Thymus (tissue), 11 donors: ENCODE measurements around the gene ELMO1. TPM values are rescaled to one million over a fixed set of nuclear protein-coding genes. Genes with fewer than 3 reads are reported as not detected.

ENCODE experiments used
- DNase-seq, 9 donors: peaks; one replicate each; pipeline ENCODE4 v3.0.0-alpha.2; 2013; ENCODE audit warnings: low spot score in 9 of 9, low read depth in 6 of 9, missing footprints in 1 of 9
- H3K27ac ChIP-seq, 2 donors: one replicate each; pipeline ENCODE4 v1.5.1; 2013; ENCODE audit warnings: control low read depth in 1 of 2, low read depth in 1 of 2, low read length in 1 of 2, mild to moderate bottlenecking in 1 of 2, moderate library complexity in 1 of 2
- H3K27me3 ChIP-seq, 2 donors: one replicate each; pipeline ENCODE4 v1.5.1; 2013; ENCODE audit warnings: low read length in 1 of 2; ENCODE audit not compliant: control insufficient read depth in 2 of 2, insufficient read depth in 1 of 2
- H3K36me3 ChIP-seq, 2 donors: one replicate each; pipeline ENCODE4 v1.5.1; 2013; ENCODE audit warnings: low read length in 1 of 2, mild to moderate bottlenecking in 1 of 2, moderate library complexity in 1 of 2; ENCODE audit not compliant: control insufficient read depth in 2 of 2, insufficient read depth in 2 of 2
- H3K4me1 ChIP-seq, 2 donors: one replicate each; pipeline ENCODE4 v1.5.1; 2013; ENCODE audit warnings: low read length in 2 of 2; ENCODE audit not compliant: control insufficient read depth in 2 of 2, insufficient read depth in 2 of 2
- H3K4me3 ChIP-seq, 2 donors: one replicate each; pipeline ENCODE4 v1.5.1; 2013; ENCODE audit warnings: low read length in 2 of 2, control low read depth in 1 of 2, mild to moderate bottlenecking in 1 of 2
- H3K9me3 ChIP-seq, 2 donors: one replicate each; pipeline ENCODE4 v1.5.1; 2013; ENCODE audit warnings: low read length in 1 of 2, mild to moderate bottlenecking in 1 of 2; ENCODE audit not compliant: control insufficient read depth in 2 of 2, insufficient read depth in 1 of 2
- WGBS: extraction: QIAGEN DNeasy Blood & Tissue Kit; methylation state at CpG from one replicate; pipeline ENCODE4 v1.1.7; 2013; 5-methylcytosine and 5-hydroxymethylcytosine counted together
- polyA plus RNA-seq: library from polyadenylated mRNA; stranded (reverse); fragments of 200-250 nt; gene quantifications from one replicate; pipeline ENCODE4 v1.2.3, GENCODE V29; 2013
- total RNA-seq: library from RNA; stranded (reverse); fragments of 120-200 nt; gene quantifications from one replicate; pipeline ENCODE4 v1.2.4, GENCODE V29; 2013
- donor health status: healthy.

Gene ELMO1
- total and polyA plus RNA-seq, 2 donors = 18.7 to 22.5 TPM

DNA sequence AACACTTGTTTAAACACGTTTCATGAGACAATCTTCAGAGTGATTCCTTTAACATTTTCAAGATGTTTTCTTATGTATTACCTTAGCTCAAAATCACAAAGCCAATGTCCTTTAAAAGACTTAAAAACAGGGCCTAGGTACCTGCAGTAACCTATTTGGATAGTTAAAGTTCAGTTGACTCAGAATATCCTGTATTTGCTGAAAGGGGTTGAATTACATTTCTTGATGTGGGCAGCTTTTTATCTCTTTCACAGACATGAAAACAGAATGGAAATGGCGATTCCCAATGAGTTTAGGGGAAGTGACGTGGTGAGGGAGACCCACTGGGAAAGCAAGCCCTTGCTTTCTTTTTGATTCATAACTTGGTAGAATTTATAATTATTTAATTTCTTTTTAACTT is 400.0 kb downstream of the ELMO1 start:
- DNase-seq = no peak
- 91% methylated on average over 3 of the region's 3 CpGs for WGBS
- Histone ChIP-seq H3K36me3 (no peaks in the 10 kb centered on the region), H3K4me3 (no peak overlapping the region), H3K4me1 (no peaks in the 10 kb centered on the region), H3K9me3 (no peaks in the 10 kb centered on the region), H3K27ac (no peak overlapping the region), H3K27me3 (no peaks in the 10 kb centered on the region)

DNA sequence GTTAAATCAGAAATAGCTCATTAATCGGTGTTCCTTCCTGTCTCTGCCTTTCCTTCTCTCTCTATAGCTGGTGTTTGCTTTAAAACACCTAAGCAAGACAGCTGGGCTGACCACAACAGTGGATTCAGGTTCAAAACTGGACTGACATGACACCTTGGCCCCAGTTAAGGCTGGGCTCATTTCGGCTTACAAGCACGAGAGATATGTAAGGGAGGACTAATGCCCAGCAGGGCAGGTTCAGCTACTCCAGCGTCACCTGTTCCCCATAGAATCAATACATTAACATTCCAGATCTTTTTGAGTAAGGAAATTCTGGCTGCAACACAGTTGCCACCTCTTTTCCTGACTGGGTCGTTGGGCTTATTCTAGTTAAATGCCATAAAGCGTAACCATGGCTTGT is 401.4 kb downstream of the ELMO1 start:
- no peak overlapping the region for H3K27ac ChIP-seq
- 96% methylated on average over 6 of the region's 6 CpGs for WGBS
- no peaks in the 10 kb centered on the region for H3K9me3 ChIP-seq
- H3K4me3 ChIP-seq = no peak overlapping the region
- DNase-seq = no peak
- no peaks in the 10 kb centered on the region for H3K36me3 ChIP-seq
- no peaks in the 10 kb centered on the region for H3K4me1 ChIP-seq
- no peaks in the 10 kb centered on the region for H3K27me3 ChIP-seq

DNA sequence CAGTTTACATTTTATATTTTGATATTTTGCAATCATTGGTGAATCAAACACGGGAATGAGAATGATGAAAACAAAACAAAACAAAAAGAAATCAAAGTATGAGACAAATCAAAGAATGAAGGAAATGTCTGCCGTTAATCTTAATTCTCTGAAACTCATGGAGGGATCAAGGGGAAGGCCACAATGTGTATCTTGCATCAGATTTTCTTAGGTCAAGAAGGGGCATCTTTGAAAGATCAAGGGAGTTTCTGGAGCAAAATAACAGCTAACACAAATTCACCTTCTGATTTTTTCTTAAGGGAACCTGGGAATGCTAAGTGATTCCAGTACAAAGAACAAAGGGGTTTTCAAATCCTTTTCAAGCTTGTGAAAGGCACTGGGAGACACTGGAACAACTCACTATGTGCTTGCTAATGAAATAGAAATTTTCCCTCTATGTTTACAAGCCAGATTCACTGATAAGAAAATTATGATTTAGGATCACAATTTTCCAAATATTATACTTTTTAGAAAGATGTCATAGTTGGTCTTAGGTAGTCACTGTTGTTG is 402.1 kb downstream of the ELMO1 start:
- Histone ChIP-seq H3K36me3 (no peaks in the 10 kb centered on the region), H3K27me3 (no peaks in the 10 kb centered on the region), H3K9me3 (no peaks in the 10 kb centered on the region), H3K4me1 (no peaks in the 10 kb centered on the region), H3K27ac (no peak overlapping the region), H3K4me3 (no peak overlapping the region)
- DNase-seq = no peak
- WGBS = 93% methylated on average over 2 of the region's 2 CpGs

DNA sequence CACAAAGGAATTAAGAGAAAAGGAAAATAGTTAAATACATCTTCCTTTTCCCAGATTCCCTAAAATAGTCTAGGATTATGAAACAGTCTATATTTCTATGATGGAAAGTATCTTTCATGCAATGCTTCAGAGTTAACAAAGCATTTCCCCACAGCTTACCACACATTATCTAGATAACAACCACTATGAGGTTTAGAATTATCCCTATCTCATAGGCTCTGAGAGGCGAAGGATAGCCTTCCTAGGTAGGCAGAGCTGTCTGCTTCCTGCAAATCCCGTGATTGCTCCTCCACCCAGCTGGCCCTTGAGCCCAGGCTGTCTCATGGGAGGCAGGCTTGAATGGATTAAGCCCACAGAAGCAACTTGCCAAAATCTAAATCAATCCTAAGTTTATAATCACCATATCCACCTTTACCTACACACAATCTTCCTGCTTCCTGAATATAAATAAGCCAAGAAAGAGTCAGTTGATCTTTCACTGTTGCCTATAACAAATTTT is 402.9 kb downstream of the ELMO1 start:
- Histone ChIP-seq H3K4me1 (no peaks in the 10 kb centered on the region), H3K27ac (no peak overlapping the region), H3K36me3 (no peaks in the 10 kb centered on the region), H3K27me3 (no peaks in the 10 kb centered on the region), H3K9me3 (no peaks in the 10 kb centered on the region), H3K4me3 (no peak overlapping the region)
- DNase-seq = no peak
- 36% methylated on average over 2 of the region's 2 CpGs for whole genome bisulfite sequencing

DNA sequence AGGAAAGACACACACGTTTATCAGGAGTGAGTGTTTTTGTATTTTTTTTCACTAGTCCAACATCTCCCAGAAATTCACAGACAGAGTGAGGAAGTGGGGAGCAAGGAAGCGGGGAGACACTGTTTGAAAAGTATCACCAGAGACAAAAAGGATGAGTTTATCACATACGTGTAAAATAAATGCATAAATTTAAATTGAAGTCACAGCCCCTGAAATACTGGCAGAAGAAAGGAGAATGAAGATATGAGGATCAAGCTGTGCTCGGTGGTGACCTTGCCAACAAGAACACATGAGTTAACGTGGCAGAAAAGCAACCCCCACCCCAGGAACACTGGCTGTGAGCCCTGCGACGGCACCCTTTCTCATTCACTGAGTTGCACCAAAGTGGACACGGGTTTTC is 407.2 kb downstream of the ELMO1 start:
- Histone ChIP-seq H3K9me3 (peaks cover 0 to 6% of the 10 kb centered on the region in 2 donors), H3K27me3 (no peaks in the 10 kb centered on the region), H3K36me3 (no peaks in the 10 kb centered on the region), H3K27ac (no peak overlapping the region), H3K4me1 (no peaks in the 10 kb centered on the region), H3K4me3 (no peak overlapping the region)
- WGBS = 97% methylated on average over 8 of the region's 8 CpGs
- DNase-seq = no peak

DNA sequence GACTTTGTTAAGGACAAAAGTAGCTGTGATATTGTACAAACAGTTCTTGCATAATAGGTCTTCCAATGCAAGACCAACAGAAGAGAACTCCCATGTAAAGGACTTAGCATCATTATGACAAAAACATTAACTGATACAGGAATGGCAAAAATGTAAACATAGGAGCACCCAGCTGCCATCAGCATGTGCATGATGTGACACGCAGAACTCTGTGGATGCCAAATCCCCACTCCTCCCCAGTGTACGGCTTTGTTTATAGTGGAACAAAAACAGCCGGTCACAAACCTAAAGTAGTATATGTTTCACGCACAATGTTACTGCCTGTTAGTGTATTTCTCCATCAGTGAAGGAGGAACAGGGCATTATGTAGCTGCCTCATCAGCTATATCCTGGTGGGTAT is 408.3 kb downstream of the ELMO1 start:
- no peak for DNase-seq
- Histone ChIP-seq H3K4me3 (no peak overlapping the region), H3K36me3 (no peaks in the 10 kb centered on the region), H3K27ac (no peak overlapping the region), H3K4me1 (no peaks in the 10 kb centered on the region), H3K9me3 (peaks cover 0 to 6% of the 10 kb centered on the region in 2 donors), H3K27me3 (no peaks in the 10 kb centered on the region)
- whole genome bisulfite sequencing = 97% methylated on average over 4 of the region's 4 CpGs

DNA sequence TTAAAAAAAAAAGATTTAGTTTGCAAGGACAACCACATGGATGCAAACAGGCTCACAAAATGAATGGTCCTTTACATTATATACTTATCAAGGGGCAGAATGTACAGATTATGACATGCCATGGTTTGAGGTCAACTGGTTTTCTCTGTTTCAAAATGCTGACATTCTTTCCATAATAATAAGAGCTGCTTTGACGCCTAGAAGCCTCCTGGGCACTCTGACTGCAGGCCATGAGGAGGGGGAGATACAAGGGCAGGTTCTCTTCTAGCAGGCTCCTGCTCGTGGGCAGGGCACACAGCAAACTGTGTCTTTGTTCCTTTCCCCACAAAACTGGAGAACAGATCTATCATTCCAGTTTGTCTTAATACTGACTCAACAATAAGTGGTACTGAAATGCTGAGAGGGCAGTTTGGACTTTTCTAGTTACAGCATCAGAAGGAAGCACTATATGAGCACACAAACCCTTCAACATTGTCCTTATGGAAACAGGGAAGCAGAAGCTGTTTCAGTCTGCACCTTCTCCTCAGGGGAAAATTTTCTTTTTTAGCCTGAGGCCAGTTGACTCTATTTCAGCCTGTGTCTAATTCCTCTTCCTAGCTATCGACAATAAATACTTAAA is 409.4 kb downstream of the ELMO1 start:
- Histone ChIP-seq H3K27me3 (no peaks in the 10 kb centered on the region), H3K27ac (no peak overlapping the region), H3K9me3 (peaks cover 0 to 6% of the 10 kb centered on the region in 2 donors), H3K4me1 (no peaks in the 10 kb centered on the region), H3K36me3 (no peaks in the 10 kb centered on the region), H3K4me3 (no peak overlapping the region)
- WGBS = 97% methylated on average over 3 of the region's 3 CpGs
- no peak for DNase-seq

DNA sequence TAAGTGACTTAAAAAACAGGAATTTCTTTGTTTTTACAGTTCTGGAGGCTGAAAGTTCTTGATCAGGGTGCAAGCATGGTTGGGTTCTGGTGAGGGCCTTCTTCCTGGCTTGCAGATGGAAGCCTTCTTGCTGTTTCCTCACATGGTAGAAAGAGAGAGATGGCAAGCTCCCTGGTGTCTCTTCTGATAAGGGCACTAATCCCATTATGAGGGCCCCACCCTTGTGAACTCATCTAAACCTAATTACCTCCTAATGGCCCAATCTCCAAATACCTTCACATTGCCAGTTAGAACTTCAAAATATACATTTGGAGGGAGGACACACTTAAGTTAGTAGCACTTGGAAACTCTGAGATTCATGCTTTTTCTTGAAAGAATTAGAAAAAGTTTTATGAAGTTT is 410.0 kb downstream of the ELMO1 start:
- H3K27me3 ChIP-seq = no peaks in the 10 kb centered on the region
- H3K9me3 ChIP-seq = peaks cover 0 to 6% of the 10 kb centered on the region in 2 donors
- DNase-seq = no peak
- no peak overlapping the region for H3K4me3 ChIP-seq
- H3K4me1 ChIP-seq = no peaks in the 10 kb centered on the region
- H3K36me3 ChIP-seq = no peaks in the 10 kb centered on the region
- no peak overlapping the region for H3K27ac ChIP-seq

DNA sequence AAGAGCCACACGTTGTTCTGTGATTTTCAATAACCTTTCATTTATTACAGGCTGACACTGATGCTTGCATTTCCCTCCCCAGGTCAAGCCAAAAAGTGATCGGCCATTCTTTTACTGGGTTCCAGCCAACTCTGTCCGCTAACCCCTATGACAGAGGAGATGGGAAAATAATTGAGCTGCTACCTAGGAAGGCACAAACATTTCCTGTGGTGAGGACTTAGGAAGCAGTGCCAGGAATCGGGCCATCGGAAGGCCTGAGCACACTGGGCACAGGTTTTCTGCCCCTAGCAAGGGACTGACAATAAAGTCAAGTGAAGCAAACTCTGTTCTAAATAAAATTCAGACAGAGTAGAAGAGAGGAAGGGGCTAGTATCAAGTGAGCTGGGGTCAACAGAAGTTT is 411.4 kb downstream of the ELMO1 start:
- Histone ChIP-seq H3K4me3 (no peak overlapping the region), H3K4me1 (no peaks in the 10 kb centered on the region), H3K9me3 (peaks cover 0 to 6% of the 10 kb centered on the region in 2 donors), H3K36me3 (peaks cover 0 to 3% of the 10 kb centered on the region in 2 donors), H3K27ac (no peak overlapping the region), H3K27me3 (no peaks in the 10 kb centered on the region)
- WGBS = 95% methylated on average over 5 of the region's 5 CpGs
- no peak for DNase-seq
